Eye (tissue), 1 donor: ENCODE measurements around the gene AMFR.
A peak's percentile ranks its signal among the peaks of the same experiment; 100 is the strongest.

Source experiments
- DNase-seq: peaks from one replicate; pipeline ENCODE4 v3.0.0-alpha.2; 2015

The AMFR gene

GRCh38 chr16:56425439-56425832 lies at the start of gene AMFR:
Gene AMFR (minus strand): TSS chr16:56425545. CDS start chr16:56425327, 218 bp downstream.
- peak; percentile 83 for DNase-seq

- DNase-seq: no peak
Observed at GRCh38 chr16:56470666-56471065, 45.3 kb upstream of the AMFR start.

- DNase-seq: no peak
Observed at GRCh38 chr16:56470232-56470631, 44.9 kb upstream of the AMFR start.

GRCh38 chr16:56469748-56470147 lies 44.4 kb upstream of the AMFR start:
- DNase-seq: no peak

GRCh38 chr16:56468800-56469199 lies 43.5 kb upstream of the AMFR start:
- no peak for DNase-seq

- DNase-seq: no peak
Observed at GRCh38 chr16:56466344-56466743, 41.0 kb upstream of the AMFR start.

GRCh38 chr16:56463153-56463552 lies 37.8 kb upstream of the AMFR start:
- no peak for DNase-seq

GRCh38 chr16:56462064-56462796 lies 36.9 kb upstream of the AMFR start:
- DNase-seq: no peak

GRCh38 chr16:56460101-56460500 lies 34.8 kb upstream of the AMFR start:
- DNase-seq: peak; percentile 12

GRCh38 chr16:56457927-56458470 lies 32.7 kb upstream of the AMFR start:
- DNase-seq: no peak

- no peak for DNase-seq
Observed at GRCh38 chr16:56451753-56452689, 26.7 kb upstream of the AMFR start.

GRCh38 chr16:56450986-56451752 lies 25.8 kb upstream of the AMFR start, which contains the start of the genes NUDT21 and OGFOD1:
Gene NUDT21 (minus strand): TSS chr16:56451332. CDS start chr16:56451202, 130 bp downstream.
Gene OGFOD1 (plus strand): TSS chr16:56451554. CDS start chr16:56451613, 59 bp downstream.
- DNase-seq: peak; percentile 99

- DNase-seq: no peak
Observed at GRCh38 chr16:56450275-56450985, 25.1 kb upstream of the AMFR start.

- no peak for DNase-seq
Observed at GRCh38 chr16:56448005-56448404, 22.7 kb upstream of the AMFR start.

GRCh38 chr16:56447286-56447685 lies 21.9 kb upstream of the AMFR start:
- no peak for DNase-seq

- DNase-seq: no peak
Observed at GRCh38 chr16:56438038-56438437, 12.7 kb upstream of the AMFR start.

GRCh38 chr16:56436258-56436657 lies 10.9 kb upstream of the AMFR start:
- DNase-seq: no peak

- DNase-seq: no peak
Observed at GRCh38 chr16:56428091-56428490, 2.7 kb upstream of the AMFR start.

- no peak for DNase-seq
Observed at GRCh38 chr16:56426585-56426984, 1.2 kb upstream of the AMFR start.

GRCh38 chr16:56424791-56425438 lies 430 bp downstream of the AMFR start:
- DNase-seq: peak; percentile 74

- DNase-seq: peak; percentile 70
Observed at GRCh38 chr16:56424404-56424764, 961 bp downstream of the AMFR start.
